A549 (cell line): ENCODE measurements around the gene ESYT3. TPM values are rescaled to one million over a fixed set of nuclear protein-coding genes. Genes with fewer than 3 reads are reported as not detected.

Experiments
- ATAC-seq, 2 experiments: fragments of 200-7000 bp in 1 of 2; fragments of >200 bp in 1 of 2; cut with Nextera tagmentation in 1 of 2; cut with Tn5 transposase in 1 of 2; 3 replicates each; pipeline versions ENCODE4 v1.8.0 to v1.9.1; 2018 to 2020; ENCODE audit warnings: mild to moderate bottlenecking in 1 of 2, moderate library complexity in 1 of 2
- CTCF ChIA-PET: fragments of 300-600 bp; sonication (Branson Sonifier 250); formaldehyde crosslinking; extraction: SDS; loops from one replicate; lab custom pipeline; 2021; ENCODE audit warnings: antibody characterized with exemption, inconsistent platforms; lab: Yijun Ruan, JAX
- POLR2A ChIA-PET: fragments of 350-600 bp; formaldehyde crosslinking; extraction: SDS; loops from one replicate; lab custom pipeline; 2021; ENCODE audit warnings: antibody characterized with exemption, inconsistent platforms; lab: Yijun Ruan, JAX
- DNase-seq, 2 experiments: peaks; one replicate each; pipeline versions ENCODE4 v3.0.0 to v3.0.0-alpha.2; 2011 to 2016; ENCODE audit warnings: low read depth in 1 of 2, low spot score in 1 of 2
- FAIRE-seq: peaks from 2 replicates; lab custom pipeline; 2011; peaks lifted over from hg19 to GRCh38; lab: Jason Lieb, UNC
- H3K27ac ChIP-seq, 2 experiments: fragments of >200 bp; sonication (Bioruptor Twin); formaldehyde crosslinking; 3 replicates each; pipeline ENCODE4 v1.5.1; 2016 to 2017
- H3K4me1 ChIP-seq: fragments of >200 bp; sonication (Bioruptor Twin); formaldehyde crosslinking; 3 replicates; pipeline ENCODE4 v1.6.1; 2016
- H3K4me2 ChIP-seq: fragments of >200 bp; sonication (Bioruptor Twin); formaldehyde crosslinking; 3 replicates; pipeline ENCODE4 v1.6.1; 2016
- H3K4me3 ChIP-seq: fragments of >200 bp; sonication (Bioruptor Twin); formaldehyde crosslinking; 3 replicates; pipeline ENCODE4 v1.5.1; 2016
- H3K9me3 ChIP-seq: fragments of >200 bp; sonication (Bioruptor Twin); formaldehyde crosslinking; 3 replicates; pipeline ENCODE4 v1.6.1; 2016
- CBX2 ChIP-seq: fragments of 200-600 bp; sonication (generic); IDR thresholded peaks from 2 replicates; pipeline ENCODE4 v1.6.1; 2016; ENCODE audit warnings: low read depth, mild to moderate bottlenecking, borderline replicate concordance
- EP300 ChIP-seq, 2 experiments: fragments of >200 bp; sonication (Bioruptor Twin); formaldehyde crosslinking; IDR thresholded peaks; 2 replicates in 1 of 2; 3 replicates in 1 of 2; pipeline ENCODE4 v1.6.1; 2016 to 2017
- ESRRA ChIP-seq: fragments of 150-350 bp; IDR thresholded peaks from 2 replicates; pipeline ENCODE4 v1.6.1; 2014; ENCODE audit warnings: mild to moderate bottlenecking, low read length, borderline replicate concordance
- HDAC2 ChIP-seq: fragments of 200-600 bp; sonication (generic); IDR thresholded peaks from 2 replicates; pipeline ENCODE4 v1.6.1; 2016
- HES2 ChIP-seq: fragments of >200 bp; sonication (Bioruptor Twin); formaldehyde crosslinking; IDR thresholded peaks from 2 replicates; pipeline ENCODE4 v1.6.1; 2016
- HMGXB4 ChIP-seq: fragments of 250-450 bp; sonication (Bioruptor Pico); IDR thresholded peaks from 2 replicates; pipeline ENCODE4 v1.5.0; 2021; ENCODE audit warnings: mild to moderate bottlenecking, moderate library complexity, borderline replicate concordance
- HOXB13 ChIP-seq: fragments of 250-450 bp; sonication (Bioruptor Pico); IDR thresholded peaks from 2 replicates; pipeline ENCODE4 v1.5.0; 2020; ENCODE audit warnings: low read depth, mild to moderate bottlenecking, moderate library complexity
- HOXB5 ChIP-seq: fragments of 250-450 bp; sonication (Bioruptor Pico); IDR thresholded peaks from 2 replicates; pipeline ENCODE4 v1.5.0; 2020; ENCODE audit warnings: mild to moderate bottlenecking, moderate library complexity
- JUN ChIP-seq, 2 experiments: fragments of >200 bp; sonication (Bioruptor Twin); formaldehyde crosslinking; IDR thresholded peaks; 2 replicates in 1 of 2; 3 replicates in 1 of 2; pipeline ENCODE4 v1.6.1; 2016 to 2017
- MAX ChIP-seq: IDR thresholded peaks from 2 replicates; pipeline ENCODE4 v1.6.1; 2012
- MAZ ChIP-seq: fragments of 150-350 bp; IDR thresholded peaks from 2 replicates; pipeline ENCODE4 v1.6.1; 2014; ENCODE audit warnings: antibody characterized with exemption, low read depth, low read length, borderline replicate concordance
- MYC ChIP-seq: IDR thresholded peaks from 2 replicates; pipeline ENCODE4 v1.6.1; 2012; ENCODE audit warnings: mild to moderate bottlenecking, inconsistent platforms, low read length, improper control_type of control experiment, borderline replicate concordance
- NPAS2 ChIP-seq: fragments of 250-450 bp; sonication (Bioruptor Pico); IDR thresholded peaks from 2 replicates; pipeline ENCODE4 v1.8.0; 2022; ENCODE audit warnings: mild to moderate bottlenecking, moderate library complexity, borderline replicate concordance
- NR3C1 ChIP-seq: fragments of >200 bp; sonication (Bioruptor Twin); formaldehyde crosslinking; IDR thresholded peaks from 3 replicates; pipeline ENCODE4 v1.6.1; 2017
- PBX3 ChIP-seq: IDR thresholded peaks from 2 replicates; pipeline ENCODE4 v1.6.1; 2012
- RAD21 ChIP-seq, 2 experiments: fragments of >200 bp in 1 of 2; sonication (Bioruptor Twin) in 1 of 2; formaldehyde crosslinking in 1 of 2; IDR thresholded peaks in 1 of 2; conservative IDR thresholded peaks in 1 of 2; 2 replicates in 1 of 2; 3 replicates in 1 of 2; pipeline ENCODE4 v1.6.1; 2012 to 2018; ENCODE audit warnings: inconsistent platforms in 1 of 2
- SMC3 ChIP-seq: fragments of >200 bp; sonication (Bioruptor Twin); formaldehyde crosslinking; IDR thresholded peaks from 3 replicates; pipeline ENCODE4 v1.6.1; 2018; ENCODE audit warnings: inconsistent platforms
- SREBF2 ChIP-seq: fragments of 450-650 bp; IDR thresholded peaks from 2 replicates; pipeline ENCODE4 v1.6.1; 2014; ENCODE audit warnings: mild to moderate bottlenecking, moderate library complexity
- USF2 ChIP-seq: fragments of 450-650 bp; IDR thresholded peaks from 2 replicates; pipeline ENCODE4 v1.6.1; 2014; ENCODE audit warnings: antibody characterized with exemption
- ZFP36 ChIP-seq: fragments of 450-650 bp; IDR thresholded peaks from 2 replicates; pipeline ENCODE4 v1.6.1; 2014; ENCODE audit warnings: borderline replicate concordance; ENCODE audit not compliant: partially characterized antibody
- ZSCAN20 ChIP-seq: fragments of 250-450 bp; sonication (Bioruptor Pico); IDR thresholded peaks from 2 replicates; pipeline ENCODE4 v1.8.0; 2022; ENCODE audit warnings: mild to moderate bottlenecking, moderate library complexity
- WGBS: methylation state at CpG from one replicate; pipeline ENCODE4 v1.1.6; 2017; ENCODE audit errors: missing lambda C conversion rate; 5-methylcytosine and 5-hydroxymethylcytosine counted together
- polyA plus RNA-seq, 4 experiments: library from polyadenylated mRNA; depleted of rRNA in 3 of 4; stranded (reverse); fragments of >200 nt; fragmentation: RNase III in 1 of 4; extraction: RNeasy Plus Mini Kit Qiagen cat#74134 plus additional on column Dnase treatment in 1 of 4; gene quantifications; 2 replicates in 3 of 4; 3 replicates in 1 of 4; pipeline ENCODE4 v1.2.3, GENCODE V29; 2011 to 2017
- TF ChIP-seq, protein P1 (sequence below): fragments of 200-600 bp; sonication (generic); IDR thresholded peaks from 2 replicates; pipeline ENCODE4 v1.6.1; 2016; ENCODE audit warnings: antibody characterized with exemption, mild to moderate bottlenecking, moderate library complexity
- TF ChIP-seq, protein P2 (sequence below): IDR thresholded peaks from 2 replicates; pipeline ENCODE4 v1.6.1; 2012; ENCODE audit warnings: low read depth, borderline replicate concordance
- TF ChIP-seq, protein P3 (sequence below): fragments of 150-350 bp; IDR thresholded peaks from 2 replicates; pipeline ENCODE4 v1.6.1; 2014; ENCODE audit warnings: low read depth, mild to moderate bottlenecking, low read length

The ESYT3 gene
- polyA plus RNA-seq, 2 of the 4 experiments (the other 2 are of a cell fraction) = 0.92 to 1.7 TPM

GRCh38 chr3:138509586-138509985 lies 75.2 kb downstream of the ESYT3 start:
- ATAC-seq (no peak), FAIRE-seq (no peak), DNase-seq (no peak)
- no peaks in the 10 kb centered on the region for H3K9me3 ChIP-seq
- WGBS = 92% methylated on average over 2 of the region's 2 CpGs
- H3K27ac ChIP-seq = no peak overlapping the region
- no peak overlapping the region for H3K4me2 ChIP-seq
- CTCF ChIA-PET = no interaction called here
- no peak overlapping the region for H3K4me3 ChIP-seq
- H3K4me1 ChIP-seq = no peaks in the 10 kb centered on the region
- POLR2A ChIA-PET = no interaction called here
- TF ChIP-seq HOXB5 (CRISPR knock-in tag) = no peak
- no peak for TF ChIP-seq HES2
- no peak for TF ChIP-seq HOXB13 (CRISPR knock-in tag)
- TF ChIP-seq EP300 (IDR thresholded peaks at IDR 0.05) = no peak
- TF ChIP-seq, protein P1, sequence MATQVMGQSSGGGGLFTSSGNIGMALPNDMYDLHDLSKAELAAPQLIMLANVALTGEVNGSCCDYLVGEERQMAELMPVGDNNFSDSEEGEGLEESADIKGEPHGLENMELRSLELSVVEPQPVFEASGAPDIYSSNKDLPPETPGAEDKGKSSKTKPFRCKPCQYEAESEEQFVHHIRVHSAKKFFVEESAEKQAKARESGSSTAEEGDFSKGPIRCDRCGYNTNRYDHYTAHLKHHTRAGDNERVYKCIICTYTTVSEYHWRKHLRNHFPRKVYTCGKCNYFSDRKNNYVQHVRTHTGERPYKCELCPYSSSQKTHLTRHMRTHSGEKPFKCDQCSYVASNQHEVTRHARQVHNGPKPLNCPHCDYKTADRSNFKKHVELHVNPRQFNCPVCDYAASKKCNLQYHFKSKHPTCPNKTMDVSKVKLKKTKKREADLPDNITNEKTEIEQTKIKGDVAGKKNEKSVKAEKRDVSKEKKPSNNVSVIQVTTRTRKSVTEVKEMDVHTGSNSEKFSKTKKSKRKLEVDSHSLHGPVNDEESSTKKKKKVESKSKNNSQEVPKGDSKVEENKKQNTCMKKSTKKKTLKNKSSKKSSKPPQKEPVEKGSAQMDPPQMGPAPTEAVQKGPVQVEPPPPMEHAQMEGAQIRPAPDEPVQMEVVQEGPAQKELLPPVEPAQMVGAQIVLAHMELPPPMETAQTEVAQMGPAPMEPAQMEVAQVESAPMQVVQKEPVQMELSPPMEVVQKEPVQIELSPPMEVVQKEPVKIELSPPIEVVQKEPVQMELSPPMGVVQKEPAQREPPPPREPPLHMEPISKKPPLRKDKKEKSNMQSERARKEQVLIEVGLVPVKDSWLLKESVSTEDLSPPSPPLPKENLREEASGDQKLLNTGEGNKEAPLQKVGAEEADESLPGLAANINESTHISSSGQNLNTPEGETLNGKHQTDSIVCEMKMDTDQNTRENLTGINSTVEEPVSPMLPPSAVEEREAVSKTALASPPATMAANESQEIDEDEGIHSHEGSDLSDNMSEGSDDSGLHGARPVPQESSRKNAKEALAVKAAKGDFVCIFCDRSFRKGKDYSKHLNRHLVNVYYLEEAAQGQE = no peak
- no peak for TF ChIP-seq SREBF2
- TF ChIP-seq, protein P2, sequence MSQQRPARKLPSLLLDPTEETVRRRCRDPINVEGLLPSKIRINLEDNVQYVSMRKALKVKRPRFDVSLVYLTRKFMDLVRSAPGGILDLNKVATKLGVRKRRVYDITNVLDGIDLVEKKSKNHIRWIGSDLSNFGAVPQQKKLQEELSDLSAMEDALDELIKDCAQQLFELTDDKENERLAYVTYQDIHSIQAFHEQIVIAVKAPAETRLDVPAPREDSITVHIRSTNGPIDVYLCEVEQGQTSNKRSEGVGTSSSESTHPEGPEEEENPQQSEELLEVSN = no peak
- no peak for TF ChIP-seq ESRRA

DNA sequence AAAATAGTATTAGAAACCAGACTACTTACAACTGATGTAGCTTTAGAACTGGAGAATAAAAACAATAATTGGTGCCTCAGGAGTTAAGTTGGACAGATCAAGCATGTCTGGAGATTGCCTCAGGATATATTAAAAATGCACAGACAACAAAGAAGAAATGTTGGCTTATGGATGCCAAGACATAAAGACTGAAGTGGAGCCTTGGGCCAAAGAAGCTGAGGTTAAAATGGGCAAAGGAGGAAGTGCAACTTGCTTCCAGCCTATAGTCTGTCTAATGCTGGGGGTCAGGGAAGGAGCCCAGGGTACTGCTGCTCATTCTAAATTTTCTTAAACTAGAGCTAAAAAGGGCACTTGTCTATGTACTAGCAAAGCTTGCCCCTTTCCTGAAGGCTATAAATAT lies 77.5 kb downstream of the ESYT3 start:
- CTCF ChIA-PET = interaction anchor here (1.3 to 1.7 kb wide), 2 partner anchors 94 to 95 kb away, joined by 3 to 5 read pairs; no protein-coding TSS in a partner anchor
- TF ChIP-seq RAD21 (conservative IDR thresholded peaks at IDR 0.05 in 1 of 2, IDR thresholded peaks at IDR 0.05 in 1 of 2) = no peak
- no peak for TF ChIP-seq HOXB13 (CRISPR knock-in tag)
- no peak for TF ChIP-seq HDAC2
- no peak for TF ChIP-seq ZFP36
- TF ChIP-seq MAZ = no peak
- TF ChIP-seq ZSCAN20 (CRISPR knock-in tag) = no peak
- TF ChIP-seq SREBF2 = no peak
- TF ChIP-seq NR3C1 = no peak
- no peak for TF ChIP-seq MAX
- TF ChIP-seq MYC = no peak
- no peak for TF ChIP-seq EP300 (IDR thresholded peaks at IDR 0.05)
- no peak for TF ChIP-seq USF2
- TF ChIP-seq JUN (IDR thresholded peaks at IDR 0.05) = no peak
- no peak for TF ChIP-seq CBX2
- TF ChIP-seq SMC3 = no peak
- TF ChIP-seq, protein P3, sequence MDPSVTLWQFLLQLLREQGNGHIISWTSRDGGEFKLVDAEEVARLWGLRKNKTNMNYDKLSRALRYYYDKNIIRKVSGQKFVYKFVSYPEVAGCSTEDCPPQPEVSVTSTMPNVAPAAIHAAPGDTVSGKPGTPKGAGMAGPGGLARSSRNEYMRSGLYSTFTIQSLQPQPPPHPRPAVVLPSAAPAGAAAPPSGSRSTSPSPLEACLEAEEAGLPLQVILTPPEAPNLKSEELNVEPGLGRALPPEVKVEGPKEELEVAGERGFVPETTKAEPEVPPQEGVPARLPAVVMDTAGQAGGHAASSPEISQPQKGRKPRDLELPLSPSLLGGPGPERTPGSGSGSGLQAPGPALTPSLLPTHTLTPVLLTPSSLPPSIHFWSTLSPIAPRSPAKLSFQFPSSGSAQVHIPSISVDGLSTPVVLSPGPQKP = no peak
- TF ChIP-seq PBX3 = no peak
- no peak for TF ChIP-seq NPAS2 (CRISPR knock-in tag)
- no peak for TF ChIP-seq HMGXB4 (CRISPR knock-in tag)
- TF ChIP-seq, all 56 proteins: peak for 0
- FAIRE-seq (no peak), ATAC-seq (no peak), DNase-seq (no peak)
- Histone ChIP-seq H3K9me3 (no peaks in the 10 kb centered on the region), H3K4me2 (no peak overlapping the region), H3K27ac (no peak overlapping the region), H3K4me3 (no peak overlapping the region), H3K4me1 (no peaks in the 10 kb centered on the region)
- POLR2A ChIA-PET = no interaction called here
